Iris pigment epithelial cell (primary cell): ENCODE data around the gene SLC15A3.

Experiments used
- DNase-seq: peaks from one replicate; pipeline ENCODE4 v3.0.0-alpha.2; 2011; ENCODE audit warnings: low read depth

SLC15A3 gene

GRCh38 chr11:60951904-60952741 is at the start of gene SLC15A3:
Gene SLC15A3, minus strand, starts transcription at chr11:60952176. Its CDS starts 625 bp downstream, at chr11:60951551.
- peak; percentile 47 for DNase-seq

DNA sequence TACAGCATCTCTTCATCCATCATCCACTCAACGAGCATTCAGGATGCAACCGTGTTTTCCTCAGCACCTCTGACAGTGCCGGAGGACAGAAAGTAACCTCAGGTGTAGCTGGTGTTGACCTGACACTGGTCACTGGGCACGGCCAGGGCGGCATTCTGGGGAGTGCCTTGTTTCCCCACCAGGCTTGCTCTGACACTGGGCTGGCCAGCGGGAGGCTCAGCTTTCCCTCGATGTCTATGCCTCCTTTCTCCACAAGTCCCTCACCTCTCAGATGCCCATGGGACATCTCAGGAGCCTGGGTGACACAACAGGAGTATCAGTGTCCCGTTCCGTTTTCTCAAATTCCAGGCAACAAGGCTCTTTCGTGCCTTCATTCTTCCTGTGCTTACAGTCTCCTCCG is 48.5 kb upstream of the SLC15A3 start:
- DNase-seq = no peak

DNA sequence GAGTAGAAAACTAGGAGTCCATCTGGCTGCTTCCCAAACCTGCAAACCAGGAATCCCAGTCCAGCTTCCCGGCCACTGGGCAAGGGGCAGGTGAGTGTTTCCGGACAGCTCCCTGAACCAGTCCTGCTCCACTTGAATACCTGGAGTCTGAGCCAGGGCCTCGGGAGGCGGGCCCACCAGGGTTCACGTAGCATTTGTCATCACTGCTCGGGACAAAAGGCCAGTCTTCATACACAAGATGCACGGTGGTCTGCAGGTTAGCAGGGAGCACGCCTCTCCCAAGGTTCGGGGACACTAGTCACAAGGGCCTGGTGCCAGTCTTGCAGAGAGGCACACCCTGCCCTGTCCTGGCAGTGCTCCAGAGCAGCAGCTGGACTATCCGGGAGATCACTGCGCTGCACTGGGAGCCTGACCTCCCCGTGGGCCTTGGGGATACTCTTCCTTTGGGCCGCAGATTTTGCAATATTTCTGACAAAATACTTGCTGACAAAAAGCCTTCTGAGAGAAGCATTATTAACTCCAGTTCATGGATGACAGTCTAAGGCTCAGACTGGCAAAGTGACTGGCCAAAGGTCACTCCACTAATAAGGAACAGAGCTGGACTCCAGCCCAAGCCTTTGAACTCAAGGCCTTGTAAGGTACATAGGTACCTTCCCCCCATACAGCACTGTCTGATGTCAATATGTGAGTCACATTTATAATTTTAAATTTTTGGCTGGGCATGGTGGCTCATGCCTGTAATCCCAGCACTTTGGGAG is 44.6 kb upstream of the SLC15A3 start:
- DNase-seq = no peak

- no peak for DNase-seq
Observed at GRCh38 chr11:60995798-60996197, 43.8 kb upstream of the SLC15A3 start.

GRCh38 chr11:60994541-60995080 is 42.6 kb upstream of the SLC15A3 start:
- no peak for DNase-seq

GRCh38 chr11:60993615-60994014 is 41.6 kb upstream of the SLC15A3 start:
- no peak for DNase-seq

- no peak for DNase-seq
Observed at GRCh38 chr11:60992842-60993409, 41.0 kb upstream of the SLC15A3 start.

GRCh38 chr11:60991457-60991856 is 39.5 kb upstream of the SLC15A3 start:
- no peak for DNase-seq

GRCh38 chr11:60989093-60989650 is 37.2 kb upstream of the SLC15A3 start:
- no peak for DNase-seq

GRCh38 chr11:60988658-60989057 is 36.7 kb upstream of the SLC15A3 start:
- DNase-seq = no peak

GRCh38 chr11:60987577-60988277 is 35.8 kb upstream of the SLC15A3 start:
- no peak for DNase-seq

- peak; percentile 59 for DNase-seq
Observed at GRCh38 chr11:60985991-60986915, 34.3 kb upstream of the SLC15A3 start.

DNA sequence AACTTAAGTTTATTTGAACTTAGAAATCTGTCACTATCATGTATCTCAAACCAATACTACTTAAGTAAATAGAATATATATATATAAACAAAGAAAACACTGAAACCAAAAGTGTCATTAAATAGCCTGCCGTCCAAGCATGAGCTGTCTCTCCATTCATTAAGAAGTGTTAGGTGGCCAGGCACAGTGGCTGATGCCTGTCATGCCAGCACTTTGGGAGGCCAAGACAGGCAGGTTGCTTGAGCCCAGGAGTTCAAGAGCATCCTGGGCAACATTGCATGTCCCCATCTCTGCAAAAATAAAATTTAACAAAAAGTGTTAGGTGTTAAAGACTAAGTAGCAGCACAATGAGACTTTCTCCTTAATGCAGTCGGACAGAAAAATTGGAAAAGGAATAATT is 33.5 kb upstream of the SLC15A3 start:
- no peak for DNase-seq

DNA sequence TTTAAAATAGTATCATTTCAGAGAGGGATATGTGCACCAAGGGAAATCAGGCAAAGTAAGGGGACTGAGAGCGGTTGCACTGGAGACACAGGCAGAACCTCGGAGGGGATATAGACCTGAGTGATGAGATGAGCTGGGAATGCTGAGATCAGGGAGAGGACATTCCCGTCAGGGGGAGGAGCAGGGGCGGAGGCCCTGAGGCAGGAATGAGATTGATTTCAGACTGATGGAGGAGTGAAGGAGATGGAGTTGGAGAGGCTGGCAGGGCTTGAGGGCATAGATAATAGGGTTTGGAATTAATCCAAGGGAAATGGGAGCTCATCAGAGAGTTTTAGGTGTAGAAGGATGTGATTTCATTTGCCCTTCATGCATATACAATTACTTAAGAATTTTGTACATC is 32.7 kb upstream of the SLC15A3 start:
- DNase-seq = no peak

- DNase-seq = no peak
Observed at GRCh38 chr11:60984149-60984548, 32.2 kb upstream of the SLC15A3 start.

DNA sequence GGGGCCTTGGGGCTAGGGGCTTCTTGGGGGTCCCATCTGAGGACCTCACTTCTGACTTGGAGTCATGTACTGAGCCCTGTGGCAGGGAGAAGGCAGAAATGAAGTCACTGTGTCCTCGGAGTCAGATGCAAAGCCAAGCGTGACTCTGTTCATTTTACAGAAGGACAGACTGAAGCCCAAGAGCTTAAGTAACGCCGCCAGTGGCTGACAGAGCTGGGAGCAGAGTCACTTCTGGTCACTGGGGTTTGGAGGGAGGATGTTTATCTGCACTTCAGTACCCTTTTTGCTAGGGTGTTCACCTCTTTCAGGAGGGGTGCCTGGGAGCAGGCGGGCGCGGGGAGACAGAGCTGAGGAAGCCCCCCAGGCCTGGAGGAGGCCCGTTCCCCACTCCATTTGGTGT is 30.2 kb upstream of the SLC15A3 start:
- no peak for DNase-seq

GRCh38 chr11:60981515-60981914 is 29.5 kb upstream of the SLC15A3 start:
- no peak for DNase-seq

- no peak for DNase-seq
Observed at GRCh38 chr11:60978546-60979380, 26.8 kb upstream of the SLC15A3 start.

DNA sequence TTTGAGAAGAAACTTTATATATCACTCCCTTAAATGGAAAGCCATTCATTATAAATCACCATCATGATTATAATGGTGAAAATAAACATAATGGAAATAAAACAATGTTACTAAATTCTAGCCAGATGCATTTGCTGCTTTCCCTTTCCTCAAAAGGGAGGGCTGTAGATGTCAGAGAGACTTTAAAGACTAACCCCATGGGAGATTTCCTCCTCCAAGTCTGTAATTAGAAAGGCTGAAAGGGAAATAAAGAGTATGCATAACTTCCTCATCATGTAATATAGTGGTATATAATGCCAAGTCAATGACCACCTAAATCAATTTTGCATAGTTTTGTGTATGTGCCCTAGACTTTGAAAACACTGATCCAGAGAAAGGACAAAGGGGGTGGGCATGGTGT is 25.9 kb upstream of the SLC15A3 start:
- no peak for DNase-seq

GRCh38 chr11:60977224-60977623 is 25.2 kb upstream of the SLC15A3 start:
- no peak for DNase-seq
